ENCODE measurements around the gene CAMTA1. TPM values are rescaled to one million over a fixed set of nuclear protein-coding genes. Genes with fewer than 3 reads are reported as not detected.

CAMTA1 gene
- total and polyA plus RNA-seq, 4 donors, result 48.1 to 140 (median 52.3) TPM

- H3K4me1 ChIP-seq (ENCODE audit: control insufficient read depth in 5 of 5, insufficient read depth in 5 of 5, low read length in 5 of 5), result peaks cover 0 to 10% (median 0%) of the 10 kb centered on the region in 5 donors
- no peak for DNase-seq
Measured at GRCh38 chr1:7582460-7582972, 797.3 kb downstream of the CAMTA1 start.

GRCh38 chr1:7583291-7584096, 798.2 kb downstream of the CAMTA1 start:
- no peak for TF ChIP-seq CTCF (IDR thresholded peaks at IDR 0.05; ENCODE audit: control extremely low read depth, extremely low read depth)
- 82 to 85% methylated on average over 15 of the region's 15 CpGs for WGBS, 2 donors
- H3K9me3 ChIP-seq (ENCODE audit: control insufficient read depth in 4 of 4, insufficient read depth in 3 of 4, low read length in 3 of 4), result no peaks in the 10 kb centered on the region
- no peaks in the 10 kb centered on the region for H3K27me3 ChIP-seq (ENCODE audit: control insufficient read depth in 3 of 3, insufficient read depth in 3 of 3, low read length in 2 of 3)
- peaks cover 0 to 10% (median 0%) of the 10 kb centered on the region in 5 donors for H3K4me1 ChIP-seq (ENCODE audit: control insufficient read depth in 5 of 5, insufficient read depth in 5 of 5, low read length in 5 of 5)
- ATAC-seq (ENCODE audit: insufficient read depth, low FRiP score) (no peak), DNase-seq (no peak)
- no peaks in the 10 kb centered on the region for H3K36me3 ChIP-seq (ENCODE audit: control insufficient read depth in 4 of 4, insufficient read depth in 4 of 4, low read length in 4 of 4)
- H3K27ac ChIP-seq (ENCODE audit: low read depth in 1 of 2, low read length in 1 of 2), result no peak overlapping the region
- no peak overlapping the region for H3K4me3 ChIP-seq
- H3K9ac ChIP-seq (ENCODE audit: insufficient read depth in 1 of 2, low read length in 2 of 2), result no peak overlapping the region

More at GRCh38 chr1:7582460-7582972, 797.3 kb downstream of the CAMTA1 start:
- no peak for TF ChIP-seq CTCF (IDR thresholded peaks at IDR 0.05; ENCODE audit: control extremely low read depth, extremely low read depth)
- H3K4me3 ChIP-seq, result no peak overlapping the region
- no peaks in the 10 kb centered on the region for H3K27me3 ChIP-seq (ENCODE audit: control insufficient read depth in 3 of 3, insufficient read depth in 3 of 3, low read length in 2 of 3)
- H3K27ac ChIP-seq (ENCODE audit: low read depth in 1 of 2, low read length in 1 of 2), result no peak overlapping the region
- H3K9me3 ChIP-seq (ENCODE audit: control insufficient read depth in 4 of 4, insufficient read depth in 3 of 4, low read length in 3 of 4), result no peaks in the 10 kb centered on the region
- WGBS, 2 donors, result 91 to 93% methylated on average over 4 of the region's 4 CpGs
- no peaks in the 10 kb centered on the region for H3K36me3 ChIP-seq (ENCODE audit: control insufficient read depth in 4 of 4, insufficient read depth in 4 of 4, low read length in 4 of 4)
- no peak overlapping the region for H3K9ac ChIP-seq (ENCODE audit: insufficient read depth in 1 of 2, low read length in 2 of 2)
- ATAC-seq (ENCODE audit: insufficient read depth, low FRiP score), result no peak

- H3K36me3 ChIP-seq (ENCODE audit: control insufficient read depth in 4 of 4, insufficient read depth in 4 of 4, low read length in 4 of 4), result no peaks in the 10 kb centered on the region
- 93 to 98% methylated on average over 11 of the region's 11 CpGs for WGBS, 2 donors
- no peak overlapping the region for H3K4me3 ChIP-seq
- H3K4me1 ChIP-seq (ENCODE audit: control insufficient read depth in 5 of 5, insufficient read depth in 5 of 5, low read length in 5 of 5), result peaks cover 0 to 10% (median 0%) of the 10 kb centered on the region in 5 donors
- H3K27me3 ChIP-seq (ENCODE audit: control insufficient read depth in 3 of 3, insufficient read depth in 3 of 3, low read length in 2 of 3), result no peaks in the 10 kb centered on the region
- no peak overlapping the region for H3K27ac ChIP-seq (ENCODE audit: low read depth in 1 of 2, low read length in 1 of 2)
- H3K9me3 ChIP-seq (ENCODE audit: control insufficient read depth in 4 of 4, insufficient read depth in 3 of 4, low read length in 3 of 4), result no peaks in the 10 kb centered on the region
- ATAC-seq (ENCODE audit: insufficient read depth, low FRiP score), result no peak
- no peak for DNase-seq
- no peak overlapping the region for H3K9ac ChIP-seq (ENCODE audit: insufficient read depth in 1 of 2, low read length in 2 of 2)
- TF ChIP-seq CTCF (IDR thresholded peaks at IDR 0.05; ENCODE audit: control extremely low read depth, extremely low read depth), result no peak
Measured at GRCh38 chr1:7584157-7584556, 798.9 kb downstream of the CAMTA1 start.

Data from lung (tissue), 12 donors.